ELR (cell line): Measurements from ENCODE around the gene VASH1.
A peak's percentile ranks its signal among the peaks of the same experiment; 100 is the strongest.

ENCODE experiments used
- DNase-seq: peaks from one replicate; pipeline ENCODE4 v3.0.0-alpha.2; 2015; ENCODE audit warnings: low read depth

VASH1 gene

DNA sequence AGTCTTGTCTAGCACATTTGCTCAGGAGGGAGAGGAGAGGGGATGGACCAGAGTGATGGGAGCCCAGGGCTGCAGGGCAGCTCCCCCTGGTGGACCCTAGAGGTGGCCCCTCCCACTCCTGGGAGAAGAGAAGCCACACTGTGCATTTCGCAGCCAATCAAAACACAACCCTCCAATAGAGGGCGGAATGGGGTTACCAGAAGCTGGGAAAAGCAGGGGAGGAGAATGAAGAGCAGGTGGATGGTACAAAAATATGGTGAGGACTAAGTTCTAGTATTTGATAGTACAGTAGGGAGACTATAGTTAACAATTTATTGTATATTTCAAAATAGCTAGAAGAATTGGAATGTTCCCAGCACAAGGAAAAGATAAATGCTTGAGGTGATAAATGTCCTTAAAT lies 23.6 kb downstream of the VASH1 start:
- DNase-seq: peak; percentile 81

DNA sequence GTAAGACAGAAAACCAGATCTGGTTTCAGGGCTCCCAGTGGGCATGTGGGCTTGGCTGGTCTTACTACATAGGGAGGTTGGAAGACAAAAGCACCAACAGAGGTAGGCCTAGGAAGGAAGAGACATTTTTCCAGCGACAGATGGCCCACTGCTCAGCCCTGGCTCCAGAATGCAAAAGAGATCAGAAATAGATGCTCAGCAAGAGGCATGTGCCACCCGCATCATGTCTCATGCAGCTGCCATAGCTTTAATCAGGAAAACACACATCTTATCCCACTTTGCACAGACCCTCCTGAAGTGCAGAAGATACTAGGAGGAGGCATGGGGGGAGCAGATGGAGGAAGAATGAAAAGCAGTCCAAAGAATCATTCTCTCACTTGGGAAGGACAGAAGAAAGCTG lies 25.3 kb downstream of the VASH1 start:
- DNase-seq: no peak

DNA sequence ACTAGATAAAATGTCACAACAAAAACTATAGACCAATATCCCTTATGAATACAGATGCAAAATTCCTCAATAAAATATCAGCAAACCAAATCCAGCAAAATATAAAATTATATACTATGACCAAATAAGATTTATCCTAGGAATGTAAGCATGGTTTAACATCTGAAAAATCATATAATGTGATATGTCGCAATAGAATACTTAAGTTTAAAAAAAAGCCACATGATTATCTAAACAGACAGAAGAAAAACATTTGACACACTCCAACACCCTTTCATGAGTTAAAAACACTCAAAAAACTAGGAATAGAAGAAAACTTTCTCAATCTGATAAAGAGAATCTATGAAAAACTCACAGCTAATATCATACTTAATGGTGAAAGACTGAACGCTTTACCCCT lies 31.2 kb downstream of the VASH1 start:
- no peak for DNase-seq

DNA sequence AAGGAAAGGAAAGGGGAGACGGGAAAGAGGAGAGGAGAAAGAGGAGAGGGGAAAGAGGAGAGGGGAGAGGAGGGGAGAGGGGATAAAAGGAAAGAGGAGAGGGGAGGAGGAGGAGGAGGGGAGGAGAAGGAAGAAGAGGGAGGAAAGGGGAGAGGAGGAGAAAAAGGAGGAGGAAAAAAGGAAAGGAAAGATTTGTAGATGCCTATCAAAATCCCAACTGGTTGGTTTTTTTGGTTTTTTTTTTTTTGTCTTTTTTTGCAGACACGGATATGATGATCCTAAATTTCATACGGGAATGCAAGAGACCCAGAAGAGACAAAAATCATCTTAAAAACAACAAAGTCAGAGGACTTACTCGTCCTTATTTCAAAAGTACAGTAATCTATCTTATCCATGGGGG lies 32.1 kb downstream of the VASH1 start:
- DNase-seq: no peak

DNA sequence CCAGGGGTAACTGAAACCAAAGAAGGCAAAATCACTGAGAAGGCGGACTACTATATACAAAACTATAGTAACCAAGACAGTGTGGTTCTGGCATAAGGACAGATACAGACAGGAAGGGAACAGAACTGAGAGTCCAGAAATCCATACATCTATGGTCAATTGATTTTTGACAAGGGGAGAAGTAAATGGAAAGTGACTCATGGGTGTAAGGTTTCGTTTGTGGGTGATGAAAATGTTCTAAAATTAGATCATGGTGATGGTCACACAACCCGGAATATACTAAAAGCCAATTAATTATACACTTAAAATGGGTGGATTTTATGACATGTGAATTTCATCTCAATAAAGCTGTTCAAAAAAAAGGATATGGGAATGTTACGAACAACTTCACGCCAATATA lies 32.7 kb downstream of the VASH1 start:
- no peak for DNase-seq

DNA sequence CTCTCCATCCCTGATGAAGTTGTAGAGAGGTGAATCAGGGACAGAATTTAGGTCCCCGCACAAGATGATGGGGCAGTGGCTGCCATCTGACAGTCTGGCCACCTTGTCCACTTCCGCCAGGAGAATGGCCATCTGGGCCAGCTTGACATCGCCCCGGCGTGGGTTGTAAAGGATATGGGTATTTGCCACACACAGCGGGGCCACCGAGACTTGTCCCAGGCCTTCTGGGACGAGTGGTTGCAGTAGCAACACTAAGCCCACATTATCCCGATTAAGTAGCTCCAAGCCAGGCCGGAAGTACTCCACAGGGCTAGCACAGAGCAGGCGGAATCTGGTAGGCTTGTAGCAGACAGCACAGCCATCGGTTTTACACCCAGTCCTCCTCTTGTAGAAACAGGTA lies 45.2 kb downstream of the VASH1 start:
- no peak for DNase-seq

DNA sequence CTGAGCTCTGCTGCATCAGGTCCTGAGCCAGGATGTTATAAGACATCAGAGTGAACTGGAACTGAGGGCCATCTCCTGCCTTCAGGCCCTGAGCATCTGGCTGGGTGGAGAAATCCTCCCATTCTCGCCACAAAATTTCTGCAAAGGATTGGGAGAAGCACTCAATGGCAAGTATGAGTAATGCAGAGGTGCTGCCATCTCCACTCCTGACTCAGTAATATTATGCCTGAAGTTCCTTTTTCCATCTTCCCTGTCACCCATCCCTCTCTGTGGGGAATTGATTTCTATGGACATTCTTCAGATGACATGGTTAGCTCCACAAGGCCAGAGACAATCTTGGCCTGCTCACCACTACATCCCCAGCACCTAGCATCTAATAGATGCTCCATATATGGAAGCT lies 46.7 kb downstream of the VASH1 start:
- no peak for DNase-seq

DNA sequence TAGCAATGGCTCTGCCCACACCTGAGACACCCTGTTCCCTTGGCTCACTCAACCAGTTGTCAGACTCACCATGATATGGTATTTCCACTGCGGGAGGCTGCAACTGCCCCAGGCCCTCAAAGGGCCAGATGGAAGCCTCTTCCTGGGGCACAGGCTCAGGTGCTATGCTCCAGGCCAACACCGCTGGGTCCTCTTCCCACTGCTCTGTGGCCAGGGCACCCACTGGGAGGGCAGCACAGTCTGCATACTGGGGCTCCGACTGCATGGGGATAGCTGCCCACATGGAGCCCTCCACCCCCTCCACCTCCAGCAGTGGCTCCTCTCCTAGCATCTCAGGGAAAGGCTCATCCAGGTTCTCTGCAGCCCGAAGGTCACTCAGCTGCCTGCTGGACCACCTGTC lies 47.7 kb downstream of the VASH1 start:
- no peak for DNase-seq

DNA sequence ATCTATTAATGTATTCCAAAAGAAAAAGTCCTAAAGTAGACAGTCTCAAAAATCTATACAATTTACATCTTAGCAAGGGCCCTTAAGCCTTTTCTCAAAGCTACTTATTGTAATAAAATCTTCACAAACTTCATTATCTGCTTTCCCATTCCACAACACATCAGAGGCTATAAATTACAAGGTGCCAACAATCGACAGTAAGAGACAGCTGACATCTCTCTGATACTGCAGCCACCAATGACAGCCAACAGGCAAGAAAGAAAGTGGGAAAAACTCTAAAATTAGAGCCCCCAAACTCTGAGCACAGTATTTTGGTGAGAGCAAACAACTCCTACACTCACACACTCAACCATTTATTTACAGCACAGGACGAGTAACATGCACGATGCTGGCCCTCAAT lies 49.3 kb downstream of the VASH1 start:
- no peak for DNase-seq

DNA sequence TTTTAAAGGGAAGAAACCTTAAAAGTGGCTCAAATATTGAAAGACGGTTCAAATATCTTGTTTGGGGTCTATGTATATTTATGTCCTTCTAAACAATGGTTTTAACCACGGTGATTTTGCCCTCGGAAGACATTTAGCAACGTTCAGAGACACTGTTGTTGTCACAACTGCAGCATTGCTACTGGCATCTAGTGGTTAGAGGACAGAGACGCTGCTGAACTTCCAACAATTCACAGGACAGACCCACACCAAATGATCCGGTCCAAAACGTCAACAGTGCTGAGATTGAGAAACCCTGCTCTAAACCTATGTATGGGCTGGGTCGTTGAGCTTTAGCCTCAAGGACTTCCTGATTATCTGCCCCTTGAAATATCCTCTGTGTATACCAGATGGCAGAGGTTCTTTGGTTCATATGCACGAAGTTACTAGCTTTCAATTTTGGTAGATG lies 49.7 kb downstream of the VASH1 start:
- DNase-seq: peak; percentile 42

DNA sequence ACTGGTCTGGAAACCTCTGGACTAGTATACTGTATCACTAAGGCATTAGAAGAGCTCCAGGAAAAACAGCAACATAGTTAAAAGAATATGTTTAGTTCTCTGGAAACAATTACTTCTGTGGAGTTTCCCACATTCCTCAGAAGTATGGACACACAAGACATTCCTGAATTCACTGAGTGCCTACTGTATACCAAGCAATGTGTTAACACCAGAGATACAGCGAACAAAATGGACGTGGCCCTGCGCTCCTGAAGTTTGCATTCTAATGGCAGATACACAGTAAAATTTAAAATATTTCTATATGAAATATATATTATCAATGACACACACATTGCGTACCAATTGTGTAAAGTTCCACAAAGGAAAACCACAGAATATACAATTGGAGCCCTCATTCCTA lies 50.3 kb downstream of the VASH1 start:
- DNase-seq: peak; percentile 10

DNA sequence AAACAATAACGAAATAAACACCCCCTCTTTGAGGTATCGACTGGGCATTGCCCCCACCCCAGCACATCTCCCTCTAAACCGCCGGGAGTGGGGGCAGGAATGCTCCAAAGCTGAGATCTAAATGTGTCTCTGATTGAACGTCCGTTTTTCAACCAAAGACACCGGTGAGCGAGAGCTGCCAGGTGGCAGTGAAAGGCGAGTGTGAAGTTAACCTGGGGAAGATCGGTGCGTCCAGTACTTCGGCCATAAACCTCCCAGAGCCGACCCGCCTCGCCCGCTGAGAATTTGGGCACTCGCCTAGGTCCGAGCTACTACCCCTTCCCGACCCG lies 50.8 kb downstream of the VASH1 start:
- no peak for DNase-seq

DNA sequence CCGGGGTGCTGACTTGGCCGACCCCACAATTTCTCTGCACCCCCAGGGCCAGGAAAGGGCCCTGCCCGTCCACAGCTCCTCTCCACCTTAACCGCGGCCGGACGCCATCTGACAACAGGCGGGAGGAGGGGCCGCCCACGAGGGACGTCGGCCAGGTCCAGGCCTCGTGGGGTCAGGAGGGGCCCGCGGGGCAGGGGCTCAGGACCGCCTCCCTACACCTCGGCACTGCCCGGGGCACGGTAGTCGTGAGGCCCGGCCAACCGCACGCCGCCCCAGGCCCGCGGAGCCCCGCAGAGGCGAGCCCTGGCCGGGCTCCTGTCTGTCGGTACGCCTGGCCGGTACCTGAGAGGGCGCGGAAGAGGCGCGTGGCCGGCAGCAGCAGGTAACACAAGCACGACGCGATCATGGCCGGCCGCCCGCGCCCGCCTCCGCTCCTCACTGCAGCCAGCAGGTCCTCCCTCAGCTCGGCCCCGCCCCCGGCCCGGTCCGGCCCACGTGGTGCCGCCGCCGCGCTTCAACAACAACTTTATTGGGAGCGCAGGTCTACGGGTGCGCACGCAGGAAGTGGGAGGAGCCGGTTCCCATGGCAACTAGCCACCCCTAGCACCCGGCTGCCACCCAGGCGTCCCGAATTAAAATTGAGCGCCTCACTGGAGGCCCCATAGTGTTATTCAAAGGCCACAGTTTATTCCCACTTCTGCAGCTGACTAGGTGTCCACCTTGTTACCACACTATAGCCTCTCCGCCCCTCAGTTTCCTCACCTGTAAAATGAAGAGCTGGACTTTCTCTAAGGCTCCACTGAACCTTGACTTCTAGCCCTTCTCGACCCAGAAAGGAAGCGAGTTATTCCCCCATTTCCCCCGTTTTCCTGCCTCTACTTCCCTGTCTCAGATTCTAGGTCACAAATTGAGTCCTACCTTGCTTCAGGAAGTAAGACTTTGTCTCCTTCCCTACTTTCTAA lies 51.4 kb downstream of the VASH1 start, which contains the start of gene ANGEL1:
Gene ANGEL1 (minus strand): TSS at position 461 of the 962 bp plus-strand sequence. CDS start 55 bp downstream, at position 406.
- peak; percentile 94 for DNase-seq

DNA sequence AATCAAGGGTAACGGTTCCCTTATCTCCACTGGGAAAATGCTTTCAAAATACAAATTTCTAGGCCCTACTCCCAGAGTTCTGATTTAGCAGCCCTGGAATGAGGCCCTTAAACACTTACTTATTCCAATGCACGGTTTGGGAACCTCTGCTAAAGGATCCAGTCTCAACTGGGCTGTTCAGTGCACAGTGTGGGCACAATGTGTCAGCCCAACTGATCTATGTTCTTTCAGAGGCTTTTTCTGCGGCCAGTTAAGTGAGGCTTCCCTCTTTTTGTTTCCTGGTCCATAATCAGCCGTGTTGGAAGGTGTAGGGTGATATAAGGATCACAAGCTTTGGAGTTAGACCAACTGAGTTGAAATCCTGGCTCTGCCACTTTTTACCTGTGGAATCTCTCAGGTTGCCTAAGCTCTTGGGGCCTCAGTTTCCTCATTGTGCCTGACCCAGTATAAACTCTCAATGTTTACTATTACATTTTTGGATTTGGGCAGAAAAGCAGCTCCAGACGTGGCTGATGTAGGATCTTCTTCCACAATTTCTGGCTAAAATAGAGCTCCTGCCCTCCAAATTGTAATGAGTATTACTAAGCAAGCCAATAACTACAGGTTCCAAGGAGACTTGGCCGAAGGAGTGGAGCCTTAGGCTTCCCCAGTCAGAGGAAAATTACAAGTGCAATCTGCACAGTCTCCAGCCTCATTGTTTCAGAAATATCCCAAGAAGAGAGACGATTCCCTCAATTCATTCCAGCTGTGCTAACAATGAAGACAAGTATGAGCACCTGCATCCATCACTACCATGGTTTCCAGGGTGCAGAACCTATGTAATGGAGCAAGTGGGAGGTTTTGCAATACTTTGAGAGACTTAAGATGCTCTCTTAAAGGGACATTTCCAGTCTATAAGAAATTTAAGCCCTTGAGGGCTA lies 53.7 kb downstream of the VASH1 start:
- no peak for DNase-seq

DNA sequence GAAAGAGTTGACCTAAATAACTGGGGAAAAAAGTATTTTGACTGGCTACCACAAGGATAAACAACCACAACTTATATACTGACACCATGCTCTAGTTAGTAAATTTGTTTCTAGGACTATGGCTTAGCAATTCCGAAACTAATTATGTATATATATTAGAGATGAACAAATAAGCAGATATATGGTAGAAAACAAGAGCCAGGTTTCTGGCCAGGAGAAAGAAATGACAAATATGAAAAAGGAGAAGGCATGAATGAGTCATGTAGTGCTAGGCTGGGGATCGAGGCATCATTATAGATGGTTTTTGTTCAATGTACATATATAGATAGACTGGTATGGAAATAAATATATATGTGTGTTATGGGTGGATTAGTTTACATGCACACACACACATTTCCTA lies 59.4 kb downstream of the VASH1 start:
- no peak for DNase-seq

DNA sequence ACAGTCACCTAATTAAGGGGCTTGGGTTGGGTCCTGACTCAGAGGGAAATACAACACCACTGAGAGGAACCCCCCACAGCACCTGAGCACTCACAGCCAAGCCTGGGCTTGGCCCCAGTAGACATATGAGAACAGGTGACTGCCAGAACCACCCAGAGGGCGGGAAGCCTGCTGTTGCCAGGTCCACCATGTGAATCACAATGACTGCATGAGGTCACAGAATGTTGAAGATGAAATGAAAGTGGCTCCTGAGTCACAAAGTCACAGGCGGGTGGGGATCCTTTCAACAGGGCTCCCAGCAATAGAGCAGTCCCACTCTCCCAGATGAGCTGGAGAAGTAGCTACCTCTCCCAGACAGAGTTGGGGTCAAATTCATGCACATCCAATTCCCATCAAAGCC lies 64.9 kb downstream of the VASH1 start, which contains the start of gene LRRC74A:
Gene LRRC74A (plus strand): TSS at position 287 of the 400 bp plus-strand sequence. CDS start 290 bp downstream, outside the sequence.
- no peak for DNase-seq

DNA sequence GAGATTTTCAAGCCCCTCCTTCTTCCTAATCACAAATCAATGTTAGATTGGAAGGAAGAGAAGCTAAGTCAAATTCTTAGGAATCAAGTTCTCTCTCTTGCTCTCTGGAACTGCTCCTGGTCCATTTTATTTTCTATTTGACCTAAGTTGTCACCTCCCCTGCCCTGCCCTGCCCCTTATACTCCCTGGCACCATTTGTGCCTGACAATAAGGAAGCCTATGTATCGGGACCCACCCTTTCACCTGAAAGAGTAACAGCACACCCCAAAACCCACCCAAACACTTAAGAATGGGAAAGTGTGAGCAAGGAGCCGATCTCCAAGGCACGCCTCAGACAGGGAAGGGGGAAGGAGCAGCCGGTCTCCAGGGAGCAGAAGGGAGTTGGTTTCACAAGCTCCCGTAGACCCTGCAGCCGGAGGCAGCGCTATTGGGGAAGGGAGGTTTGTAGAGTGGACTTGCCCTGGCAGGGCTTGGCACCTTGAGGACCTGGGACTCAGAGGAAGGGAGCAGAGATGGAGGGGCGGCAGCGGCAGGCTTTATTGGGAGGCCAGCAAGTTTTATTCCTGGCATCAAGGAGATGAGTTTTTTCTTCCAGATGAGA lies 66.5 kb downstream of the VASH1 start:
- peak; percentile 18 for DNase-seq

DNA sequence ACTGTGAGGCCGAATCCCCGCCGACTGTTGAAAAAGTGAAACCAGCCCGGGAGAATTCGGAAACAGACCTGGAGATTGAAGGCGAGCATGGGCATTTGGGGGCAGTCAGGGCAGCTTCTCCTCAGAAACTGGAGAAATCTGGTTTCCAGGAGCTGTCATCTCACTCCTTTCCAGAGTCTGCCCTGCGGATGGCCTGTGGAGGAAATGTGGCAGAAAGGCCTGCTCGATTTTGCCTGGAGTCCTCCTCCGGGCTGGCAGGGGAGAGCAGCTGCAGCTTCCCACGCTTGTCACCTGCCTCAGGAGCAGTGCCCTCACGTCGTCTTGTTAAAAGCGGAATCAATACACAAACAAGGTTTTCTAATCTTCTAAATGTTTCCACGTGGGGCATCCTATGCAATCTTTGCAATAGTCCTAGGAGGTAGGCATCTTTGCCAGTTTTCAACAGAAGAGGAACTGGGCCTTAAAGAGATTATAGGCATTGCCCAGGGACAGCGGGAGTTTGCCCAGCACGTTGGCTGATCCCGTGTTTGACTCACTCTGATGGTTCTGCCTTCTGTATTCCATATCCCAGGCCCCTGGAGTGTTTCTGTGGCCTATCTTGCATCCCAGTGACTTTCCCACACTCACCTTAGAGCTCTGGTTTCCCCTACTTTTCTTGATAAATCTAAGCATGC lies 67.2 kb downstream of the VASH1 start:
- no peak for DNase-seq

DNA sequence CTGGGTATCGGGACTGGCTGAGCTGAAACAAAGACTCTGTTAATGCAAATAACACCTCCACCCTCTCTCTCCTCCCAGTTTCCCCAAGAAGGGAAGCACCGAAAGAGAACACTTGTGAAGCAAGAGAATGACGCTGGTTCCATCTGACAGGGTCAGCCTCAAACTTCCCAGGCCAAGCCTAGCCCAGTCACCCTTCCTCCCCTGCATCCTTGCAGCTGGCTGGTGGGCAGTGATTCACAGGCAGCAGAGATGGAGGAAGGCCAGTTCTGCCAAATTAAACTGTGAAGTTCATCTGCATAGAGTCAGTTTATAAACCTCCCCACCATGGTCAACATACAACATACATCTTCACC lies 67.7 kb downstream of the VASH1 start:
- no peak for DNase-seq

DNA sequence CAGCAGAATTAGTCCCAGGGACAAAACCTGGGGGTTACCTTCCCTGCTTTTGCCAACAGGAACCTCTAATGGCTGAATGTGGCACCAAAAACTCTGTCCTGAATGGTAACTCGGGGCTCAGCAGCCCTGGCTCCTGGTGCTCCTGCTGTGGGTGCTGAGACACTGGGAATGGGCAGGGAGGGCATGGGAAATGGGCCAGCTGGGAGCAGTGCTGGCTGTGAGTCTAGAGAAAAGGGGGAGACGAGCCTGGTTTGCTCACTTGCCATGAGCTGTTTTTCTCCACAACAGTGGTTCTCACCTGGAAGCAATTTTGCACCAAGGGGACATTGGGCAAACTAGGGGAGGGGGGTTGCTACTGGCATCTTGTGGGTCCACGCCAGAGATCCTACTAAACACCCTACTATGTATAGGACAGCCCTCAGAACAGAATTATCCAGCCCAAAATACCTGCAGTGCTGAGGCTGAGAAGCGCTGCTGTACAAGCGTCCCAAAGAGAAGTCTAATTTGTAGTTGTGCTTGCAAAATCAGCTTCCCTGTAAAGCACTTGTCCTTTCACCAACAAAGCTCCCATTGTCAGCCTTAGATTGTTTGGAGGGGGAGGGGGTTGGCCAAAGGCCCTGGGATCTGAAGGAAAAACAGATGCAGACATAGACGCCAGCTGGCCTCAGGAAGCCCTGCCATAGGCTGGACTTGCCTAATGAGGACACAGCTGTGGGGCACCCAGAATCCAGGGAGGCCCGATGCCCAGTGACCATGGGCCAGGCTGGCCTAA lies 68.6 kb downstream of the VASH1 start:
- DNase-seq: no peak

DNA sequence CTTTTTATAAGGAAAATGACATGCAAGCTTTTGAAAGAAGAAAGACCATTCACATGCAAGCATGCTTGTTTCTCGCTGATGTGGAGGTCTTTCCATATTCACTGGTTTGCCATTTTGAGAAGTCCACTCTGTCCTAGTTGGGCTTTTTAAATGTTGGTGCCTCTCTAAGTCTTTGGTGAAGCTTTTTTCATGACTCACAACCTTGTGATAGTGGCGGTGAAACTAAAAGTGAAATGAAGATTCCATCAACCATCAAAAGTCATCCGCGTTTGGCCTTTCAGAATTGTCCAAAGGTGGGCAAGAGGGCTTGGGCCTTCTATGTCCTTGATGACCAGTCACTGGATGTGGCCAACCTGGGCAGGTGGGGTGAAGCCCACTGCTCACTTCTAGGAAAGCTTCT lies 69.3 kb downstream of the VASH1 start:
- no peak for DNase-seq
